ENCODE data around the gene SLC16A10.

Gene SLC16A10

DNA sequence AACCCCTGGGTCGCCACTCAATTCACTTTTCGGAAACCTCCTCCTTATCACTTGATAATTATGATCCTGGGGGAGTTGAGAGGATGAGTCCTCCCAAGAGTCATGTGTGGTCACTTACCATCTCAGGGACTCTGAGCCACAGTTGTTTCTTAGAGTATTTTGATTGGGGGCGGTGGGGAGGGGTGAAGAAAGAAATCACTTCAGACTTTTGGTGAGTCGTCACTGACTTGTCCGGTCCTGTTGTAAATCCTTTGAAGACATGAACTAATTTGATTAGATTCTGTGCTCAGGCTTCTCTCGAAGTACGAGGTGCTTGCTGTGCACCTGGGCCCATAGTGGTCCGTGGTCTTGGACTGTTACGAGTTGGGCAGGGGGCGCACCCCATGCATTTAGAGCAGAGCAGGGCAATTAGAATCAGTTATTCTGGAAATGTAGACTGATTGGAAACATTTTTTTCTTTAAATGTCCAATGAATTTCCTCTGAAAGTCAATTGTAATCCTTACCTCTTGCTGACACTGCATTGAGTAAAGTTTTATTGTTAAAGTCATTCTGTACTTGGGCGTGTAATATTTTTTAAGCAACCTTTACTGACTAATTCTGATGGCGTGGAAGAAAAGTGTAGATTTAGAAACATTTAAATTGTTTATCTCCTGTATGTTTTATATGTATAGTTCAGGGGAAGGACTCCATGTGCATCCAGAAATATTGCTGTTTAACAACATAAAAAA is 173.4 kb downstream of the SLC16A10 start:
- DNase-seq (ENCODE audit: low spot score), result no peak

DNA sequence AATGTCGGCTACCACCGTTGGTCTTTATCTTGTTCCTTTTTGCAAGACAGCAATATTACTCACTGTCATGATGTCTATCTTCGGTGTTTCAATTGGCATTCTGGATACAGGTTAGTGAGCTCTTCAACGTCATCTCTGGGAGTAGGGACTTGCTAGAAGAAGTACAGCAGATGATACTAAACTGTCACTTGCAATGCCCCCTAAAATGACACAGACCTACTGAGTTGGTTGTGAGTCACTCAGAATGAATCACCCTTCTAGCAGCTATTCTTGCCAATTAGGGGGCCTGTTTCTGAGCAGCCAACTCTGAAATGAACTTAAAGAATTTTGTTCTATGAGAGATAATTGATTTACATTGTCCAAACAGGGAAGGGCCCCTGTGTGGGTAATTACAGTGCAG is 176.5 kb downstream of the SLC16A10 start:
- DNase-seq (ENCODE audit: low spot score), result no peak

DNA sequence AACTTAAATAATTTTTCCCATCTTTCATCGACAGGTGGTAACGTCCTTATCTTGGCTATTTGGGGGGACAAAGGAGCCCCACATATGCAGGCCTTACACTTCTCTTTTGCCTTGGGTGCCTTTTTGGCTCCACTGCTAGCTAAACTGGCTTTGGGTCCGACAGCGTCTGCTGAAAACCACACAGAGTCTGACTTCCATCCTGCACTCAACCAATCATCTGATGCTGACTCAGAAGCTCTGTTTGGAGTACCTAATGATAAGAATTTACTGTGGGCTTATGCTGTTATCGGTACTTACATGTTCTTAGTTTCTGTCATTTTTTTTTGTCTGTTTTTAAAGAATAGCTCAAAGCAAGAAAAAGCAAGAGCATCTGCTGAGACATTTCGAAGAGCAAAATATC is 178.5 kb downstream of the SLC16A10 start:
- no peak for DNase-seq (ENCODE audit: low spot score)

DNA sequence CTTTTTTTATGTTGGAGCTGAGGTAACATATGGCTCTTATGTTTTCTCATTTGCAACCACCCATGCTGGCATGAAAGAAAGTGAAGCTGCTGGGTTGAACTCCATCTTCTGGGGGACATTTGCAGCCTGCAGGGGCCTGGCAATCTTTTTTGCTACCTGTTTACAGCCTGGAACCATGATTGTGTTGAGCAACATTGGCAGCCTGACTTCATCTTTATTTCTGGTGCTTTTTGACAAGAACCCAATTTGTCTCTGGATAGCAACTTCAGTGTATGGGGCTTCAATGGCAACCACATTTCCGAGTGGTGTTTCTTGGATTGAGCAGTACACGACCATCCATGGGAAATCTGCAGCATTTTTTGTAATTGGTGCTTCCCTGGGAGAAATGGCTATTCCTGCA is 179.0 kb downstream of the SLC16A10 start:
- no peak for DNase-seq (ENCODE audit: low spot score)

DNA sequence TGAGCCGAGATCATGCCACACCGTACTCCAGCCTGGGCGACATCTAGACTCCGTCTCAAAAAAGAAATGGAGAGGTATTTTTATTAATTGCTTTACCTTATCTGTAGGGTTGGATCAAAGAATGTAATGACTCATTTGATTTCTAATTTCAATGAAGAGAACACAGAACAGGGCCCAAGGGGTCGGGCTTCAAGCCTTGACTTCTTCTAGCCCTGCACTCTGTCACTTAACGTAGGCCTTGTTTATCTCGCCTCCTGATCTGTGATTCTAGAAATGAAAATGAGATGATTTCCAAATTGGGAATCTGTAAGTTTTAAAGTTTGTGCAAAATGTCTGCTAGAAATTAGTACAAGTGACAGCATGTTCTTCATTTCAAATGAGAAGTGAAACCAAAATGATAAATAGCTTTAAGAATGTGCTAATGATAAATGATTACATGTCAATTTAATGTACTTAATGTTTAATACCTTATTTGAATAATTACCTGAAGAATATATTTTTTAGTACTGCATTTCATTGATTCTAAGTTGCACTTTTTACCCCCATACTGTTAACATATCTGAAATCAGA is 180.5 kb downstream of the SLC16A10 start:
- no peak for DNase-seq (ENCODE audit: low spot score)

DNA sequence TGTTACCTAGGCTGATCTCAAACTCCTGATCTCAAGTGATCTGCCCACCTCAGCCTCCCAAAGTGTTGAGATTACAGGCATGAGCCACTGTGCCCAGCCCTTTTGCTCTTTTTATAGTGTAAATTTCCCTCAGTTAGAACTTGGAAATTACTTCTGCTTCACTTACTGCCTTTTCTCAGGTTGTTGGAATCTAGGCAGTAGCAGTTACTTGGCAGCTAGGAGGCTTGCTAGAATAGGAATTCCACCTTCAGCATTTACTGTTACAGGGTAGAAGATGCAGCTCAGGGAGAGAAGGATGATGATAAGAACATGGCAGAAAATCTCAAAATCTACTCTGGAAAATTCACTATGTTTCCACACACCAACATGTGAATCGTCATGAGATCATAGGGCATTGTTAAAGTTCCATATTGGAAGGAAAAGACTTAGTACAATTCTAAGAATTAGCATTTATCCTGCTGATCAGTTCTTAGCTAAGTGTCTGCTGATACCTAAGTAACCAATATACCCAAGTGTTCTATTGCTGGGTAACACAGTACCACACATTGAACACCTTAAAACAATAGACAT is 182.2 kb downstream of the SLC16A10 start:
- DNase-seq (ENCODE audit: low spot score), result no peak

DNA sequence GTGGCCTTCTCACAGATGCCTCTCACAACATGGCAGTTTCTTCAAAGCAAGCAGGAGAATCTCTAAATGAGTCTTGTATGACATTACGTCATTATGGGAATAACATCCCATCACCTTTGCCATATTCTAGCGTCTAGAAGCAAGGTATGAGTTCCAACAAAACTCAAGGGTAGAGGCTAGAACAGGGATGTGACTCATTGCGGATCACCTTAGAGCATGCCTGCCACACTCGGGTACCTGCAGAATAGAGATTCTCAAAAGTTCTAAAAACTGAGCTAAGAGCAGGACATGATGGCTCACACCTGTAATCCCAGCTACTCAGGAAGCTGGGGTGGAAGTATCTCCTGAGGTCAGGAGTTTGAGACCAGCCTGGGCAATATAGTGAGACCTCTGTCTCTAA is 182.8 kb downstream of the SLC16A10 start:
- DNase-seq (ENCODE audit: low spot score), result no peak

DNA sequence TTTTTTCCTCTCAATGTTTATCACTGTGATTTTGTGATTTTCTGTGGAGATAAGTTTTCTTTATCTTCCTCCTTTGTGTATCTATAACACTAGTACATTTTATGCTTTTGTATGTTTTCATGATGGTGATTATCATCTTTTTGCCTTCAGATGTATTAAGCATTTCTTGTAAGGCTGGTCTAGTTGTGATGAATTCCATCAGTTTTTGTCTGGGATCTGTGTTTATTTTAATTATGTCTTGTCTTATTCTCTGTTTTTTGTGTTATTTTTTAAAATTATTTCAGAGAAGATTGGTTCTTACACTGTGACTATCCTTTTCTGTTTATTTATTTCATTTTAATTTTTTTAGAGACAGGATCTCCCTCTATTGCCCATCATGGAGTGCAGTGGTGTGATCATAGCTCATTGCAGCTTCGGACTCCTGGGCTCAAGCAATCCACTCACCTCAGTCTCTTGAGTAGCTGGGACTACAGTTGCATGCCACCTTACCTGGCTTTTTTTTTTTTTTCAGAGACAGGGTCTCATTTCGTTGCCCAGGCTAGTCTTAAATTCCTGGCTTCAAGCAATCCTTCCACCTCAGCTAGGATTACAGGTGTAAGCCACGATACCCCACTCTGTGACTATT is 187.4 kb downstream of the SLC16A10 start:
- DNase-seq (ENCODE audit: low spot score), result no peak

DNA sequence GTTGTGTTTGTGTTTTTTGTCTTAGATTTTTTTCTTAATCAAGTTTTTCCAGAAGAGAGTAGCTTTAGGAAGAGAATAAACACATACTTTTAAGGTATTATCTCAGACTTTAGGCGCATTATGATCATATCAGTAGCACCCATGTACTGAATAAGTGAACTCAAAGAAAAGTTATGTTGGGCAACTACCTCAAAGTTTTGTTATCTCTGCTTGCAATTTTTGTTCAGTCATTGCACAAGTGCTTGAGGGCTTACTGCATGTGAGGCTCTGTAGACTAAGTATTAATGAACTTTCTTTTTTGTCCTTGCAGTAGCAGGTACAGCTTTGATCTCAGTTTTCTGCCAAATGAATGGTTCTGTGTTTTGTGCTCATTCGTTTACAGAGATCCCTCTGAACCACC is 189.0 kb downstream of the SLC16A10 start:
- no peak for DNase-seq (ENCODE audit: low spot score)

DNA sequence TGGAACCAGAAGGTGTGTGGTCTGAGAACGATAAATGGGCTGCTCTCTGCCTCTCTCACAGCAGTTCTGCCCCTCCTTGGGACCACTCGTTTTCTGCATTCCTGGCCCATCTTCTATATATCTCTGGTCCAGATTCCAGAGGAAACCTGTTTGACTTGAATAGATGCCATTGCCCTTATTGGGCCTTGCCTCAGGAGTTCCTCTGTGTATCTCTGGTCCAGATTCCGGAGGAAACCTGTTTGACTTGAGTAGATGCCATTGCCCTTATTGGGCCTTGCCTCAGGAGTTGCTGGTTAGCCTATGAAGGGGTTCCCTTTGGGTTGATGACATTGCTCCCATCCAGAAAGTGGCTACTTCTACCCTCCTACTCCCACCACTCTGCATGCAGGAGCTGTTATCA is 189.4 kb downstream of the SLC16A10 start:
- DNase-seq (ENCODE audit: low spot score), result no peak

DNA sequence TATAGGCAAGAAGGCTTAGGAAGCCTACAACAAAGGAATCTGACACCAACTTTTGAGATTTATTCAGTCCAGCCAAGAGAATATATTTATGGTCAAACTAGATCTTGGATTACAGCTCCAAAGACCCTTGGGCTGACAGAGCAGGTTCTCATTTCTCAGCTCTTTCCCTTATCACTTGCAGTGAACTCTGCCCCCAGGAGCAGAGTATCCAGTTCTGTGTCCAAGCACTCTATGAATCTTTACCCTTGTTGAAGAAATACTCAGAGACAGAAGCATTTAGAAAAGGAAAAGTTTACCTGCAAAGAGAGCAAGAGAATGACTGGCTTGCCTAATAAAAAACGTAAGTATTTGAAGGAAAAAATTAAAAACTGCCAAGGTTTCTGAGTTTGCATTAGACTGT is 190.5 kb downstream of the SLC16A10 start:
- no peak for DNase-seq (ENCODE audit: low spot score)

DNA sequence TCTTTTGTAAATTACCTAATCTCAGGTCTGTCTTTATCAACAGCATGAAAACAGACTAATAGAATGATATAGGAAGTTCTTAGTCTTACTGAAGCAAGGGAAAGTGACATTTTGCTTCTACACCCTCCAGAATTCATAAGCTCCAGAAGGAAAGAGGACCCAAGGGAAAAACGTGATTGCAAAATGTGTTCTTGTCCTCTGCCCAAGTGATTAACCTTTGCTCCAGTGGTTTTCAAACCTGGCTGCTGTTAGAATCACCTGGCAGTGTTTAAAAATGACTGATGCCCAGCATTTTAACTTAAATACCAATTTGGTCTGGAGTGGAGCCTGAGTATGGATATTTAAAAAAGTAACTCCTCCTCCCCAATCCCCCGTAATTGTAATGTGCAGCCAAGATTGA is 191.4 kb downstream of the SLC16A10 start:
- DNase-seq (ENCODE audit: low spot score), result no peak

DNA sequence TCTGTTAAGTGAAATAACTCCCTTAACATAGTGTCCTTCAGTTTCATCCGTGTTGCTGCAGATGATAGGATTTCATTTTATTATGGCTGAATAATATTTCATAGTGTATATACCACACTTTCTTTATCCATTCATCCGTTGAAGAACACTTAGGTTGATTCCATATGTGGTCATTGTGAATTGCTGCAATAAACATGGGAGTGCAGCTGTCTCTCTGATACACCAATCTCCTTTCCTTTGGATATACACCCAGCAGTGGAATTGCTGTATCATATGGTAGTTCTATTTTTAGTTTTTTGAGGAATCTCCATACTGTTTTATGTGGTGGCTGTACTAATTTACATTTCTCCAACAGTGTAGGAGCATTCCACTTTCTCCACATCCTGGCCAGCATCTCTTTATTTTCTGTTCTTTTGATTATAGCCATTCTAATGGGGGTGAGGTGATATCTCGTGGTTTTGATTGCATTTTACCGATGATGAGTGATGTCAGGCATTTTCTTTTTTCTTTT is 193.2 kb downstream of the SLC16A10 start:
- no peak for DNase-seq (ENCODE audit: low spot score)

Data from iPS-NIHi11 (cell line).